ENCODE results near the gene PPP2R5C. TPM values are rescaled to one million over a fixed set of nuclear protein-coding genes. Genes with fewer than 3 reads are reported as not detected.
A peak's percentile ranks its signal among the peaks of the same experiment; 100 is the strongest.

The PPP2R5C gene
- total RNA-seq, 1 experiment from 2014 or later, result 89.9 TPM

DNA sequence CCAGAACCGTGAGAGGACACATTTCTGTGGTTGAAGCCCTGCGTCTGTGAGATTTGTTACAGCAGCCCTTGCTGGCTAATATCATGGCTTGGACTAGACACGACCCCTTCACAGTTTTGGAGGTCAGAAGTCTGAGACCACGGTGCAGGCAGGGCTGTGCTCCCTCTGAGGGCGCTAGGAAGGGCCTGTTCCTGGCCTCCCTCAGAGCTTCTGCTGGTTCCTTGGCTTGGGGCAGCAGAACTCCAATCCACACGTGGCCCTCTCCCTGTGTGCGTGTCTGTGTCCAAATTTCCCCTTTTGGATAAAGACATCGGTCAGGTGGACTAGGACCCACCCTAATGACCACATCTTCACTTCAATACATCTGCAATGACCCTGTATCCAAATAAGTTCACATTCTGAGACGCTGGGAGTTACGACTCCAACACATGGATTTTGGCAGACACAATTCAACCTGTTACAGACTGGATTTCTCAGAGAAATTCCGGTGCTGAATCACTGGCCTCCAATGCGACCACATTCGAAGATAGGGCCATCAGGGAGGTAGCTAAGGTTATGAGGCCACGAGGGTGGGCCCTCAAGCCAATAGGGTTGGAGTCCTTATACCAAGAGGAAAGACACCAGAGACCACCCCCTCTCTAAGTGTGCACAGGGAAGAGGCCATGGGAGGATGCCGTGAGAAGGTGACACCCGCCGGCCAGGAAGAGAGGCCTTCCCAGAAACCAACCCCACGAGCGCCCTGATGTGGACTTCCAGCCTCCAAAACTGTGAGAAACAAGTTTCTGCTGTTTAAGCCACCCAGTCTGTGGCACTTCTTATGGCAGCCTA, 43.6 kb upstream of the PPP2R5C start:
- H3K27ac Mint-ChIP-seq, result no peak overlapping the region
- ChIA-PET POLR2A (no interaction called here), CTCF (interaction anchor here (0.7 to 3.9 kb wide), 2 partner anchors 10 to 143 kb away, joined by 3 to 21 read pairs; no protein-coding TSS in a partner anchor)
- no peak for ATAC-seq
- H3K4me1 Mint-ChIP-seq, result peaks cover 27% of the 10 kb centered on the region
- TF ChIP-seq SMAD3 (CRISPR knock-in tag; IDR thresholded peaks at IDR 0.05; ENCODE audit: borderline replicate concordance) (no peak), KAT7 (CRISPR knock-in tag; IDR thresholded peaks at IDR 0.05; ENCODE audit: borderline replicate concordance) (no peak), NFE2L1 (CRISPR knock-in tag; IDR thresholded peaks at IDR 0.05) (no peak), NFYB (CRISPR knock-in tag; conservative IDR thresholded peaks at IDR 0.05; ENCODE audit: low read depth) (no peak), MXD4 (CRISPR knock-in tag; IDR thresholded peaks at IDR 0.05; ENCODE audit: borderline replicate concordance) (no peak), E2F5 (CRISPR knock-in tag; IDR thresholded peaks at IDR 0.05) (no peak), NFATC4 (CRISPR knock-in tag; IDR thresholded peaks at IDR 0.05) (no peak), HMGA2 (CRISPR knock-in tag; IDR thresholded peaks at IDR 0.05) (no peak), ATF1 (CRISPR knock-in tag; IDR thresholded peaks at IDR 0.05) (no peak), GRHL2 (CRISPR knock-in tag; IDR thresholded peaks at IDR 0.05; ENCODE audit: insufficient replicate concordance, severe bottlenecking) (no peak), ZBTB21 (CRISPR knock-in tag; IDR thresholded peaks at IDR 0.05; ENCODE audit: borderline replicate concordance) (no peak), ZNF396 (CRISPR knock-in tag; IDR thresholded peaks at IDR 0.05; ENCODE audit: borderline replicate concordance) (no peak), RORB (CRISPR knock-in tag; IDR thresholded peaks at IDR 0.05) (no peak), ELF4 (CRISPR knock-in tag; IDR thresholded peaks at IDR 0.05; ENCODE audit: low read depth) (no peak), IRF2 (CRISPR knock-in tag; IDR thresholded peaks at IDR 0.05; ENCODE audit: borderline replicate concordance, low read depth) (no peak), ZNF138 (CRISPR knock-in tag; conservative IDR thresholded peaks at IDR 0.05) (no peak), ZNF423 (CRISPR knock-in tag; IDR thresholded peaks at IDR 0.05) (no peak), ZNF263 (CRISPR knock-in tag; IDR thresholded peaks at IDR 0.05; ENCODE audit: low read depth) (no peak)
- TF ChIP-seq, protein P1, sequence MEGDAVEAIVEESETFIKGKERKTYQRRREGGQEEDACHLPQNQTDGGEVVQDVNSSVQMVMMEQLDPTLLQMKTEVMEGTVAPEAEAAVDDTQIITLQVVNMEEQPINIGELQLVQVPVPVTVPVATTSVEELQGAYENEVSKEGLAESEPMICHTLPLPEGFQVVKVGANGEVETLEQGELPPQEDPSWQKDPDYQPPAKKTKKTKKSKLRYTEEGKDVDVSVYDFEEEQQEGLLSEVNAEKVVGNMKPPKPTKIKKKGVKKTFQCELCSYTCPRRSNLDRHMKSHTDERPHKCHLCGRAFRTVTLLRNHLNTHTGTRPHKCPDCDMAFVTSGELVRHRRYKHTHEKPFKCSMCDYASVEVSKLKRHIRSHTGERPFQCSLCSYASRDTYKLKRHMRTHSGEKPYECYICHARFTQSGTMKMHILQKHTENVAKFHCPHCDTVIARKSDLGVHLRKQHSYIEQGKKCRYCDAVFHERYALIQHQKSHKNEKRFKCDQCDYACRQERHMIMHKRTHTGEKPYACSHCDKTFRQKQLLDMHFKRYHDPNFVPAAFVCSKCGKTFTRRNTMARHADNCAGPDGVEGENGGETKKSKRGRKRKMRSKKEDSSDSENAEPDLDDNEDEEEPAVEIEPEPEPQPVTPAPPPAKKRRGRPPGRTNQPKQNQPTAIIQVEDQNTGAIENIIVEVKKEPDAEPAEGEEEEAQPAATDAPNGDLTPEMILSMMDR (IDR thresholded peaks at IDR 0.05), result no peak
- no peak overlapping the region for H3K4me3 Mint-ChIP-seq
- peaks cover 14% of the 10 kb centered on the region for H3K9me3 Mint-ChIP-seq
- no peak for DNase-seq (ENCODE audit: low spot score)
- peaks cover 5% of the 10 kb centered on the region; the same call in 1 of the 2 replicates for H3K27me3 Mint-ChIP-seq (ENCODE audit: low read depth)
- H3K36me3 Mint-ChIP-seq, result peaks cover under 1% of the 10 kb centered on the region; the same call in 1 of the 2 replicates

GRCh38 chr14:101719045-101719645, 42.4 kb upstream of the PPP2R5C start:
- Mint-ChIP-seq H3K4me1 (peaks cover 27% of the 10 kb centered on the region), H3K36me3 (peaks cover 3% of the 10 kb centered on the region; the same call in 1 of the 2 replicates), H3K27ac (peak overlapping the region; percentile 4; the same call in 1 of the 2 replicates), H3K27me3 (ENCODE audit: low read depth) (peaks cover under 1% of the 10 kb centered on the region; the same call in 1 of the 2 replicates), H3K4me3 (no peak overlapping the region), H3K9me3 (peaks cover 13% of the 10 kb centered on the region)
- ChIA-PET POLR2A (interaction anchor here (0.9 kb wide), 1 partner anchor 90 kb away, joined by 3 read pairs; no protein-coding TSS in a partner anchor), CTCF (interaction anchor here (0.5 to 3.9 kb wide), 11 partner anchors 9 to 235 kb away, joined by 3 to 24 read pairs (median 5); no protein-coding TSS in a partner anchor)
- no peak for DNase-seq (ENCODE audit: low spot score)
- no peak for TF ChIP-seq GRHL2 (CRISPR knock-in tag; IDR thresholded peaks at IDR 0.05; ENCODE audit: insufficient replicate concordance, severe bottlenecking)
- TF ChIP-seq MAX (CRISPR knock-in tag; IDR thresholded peaks at IDR 0.05), result no peak
- TF ChIP-seq, protein P2, sequence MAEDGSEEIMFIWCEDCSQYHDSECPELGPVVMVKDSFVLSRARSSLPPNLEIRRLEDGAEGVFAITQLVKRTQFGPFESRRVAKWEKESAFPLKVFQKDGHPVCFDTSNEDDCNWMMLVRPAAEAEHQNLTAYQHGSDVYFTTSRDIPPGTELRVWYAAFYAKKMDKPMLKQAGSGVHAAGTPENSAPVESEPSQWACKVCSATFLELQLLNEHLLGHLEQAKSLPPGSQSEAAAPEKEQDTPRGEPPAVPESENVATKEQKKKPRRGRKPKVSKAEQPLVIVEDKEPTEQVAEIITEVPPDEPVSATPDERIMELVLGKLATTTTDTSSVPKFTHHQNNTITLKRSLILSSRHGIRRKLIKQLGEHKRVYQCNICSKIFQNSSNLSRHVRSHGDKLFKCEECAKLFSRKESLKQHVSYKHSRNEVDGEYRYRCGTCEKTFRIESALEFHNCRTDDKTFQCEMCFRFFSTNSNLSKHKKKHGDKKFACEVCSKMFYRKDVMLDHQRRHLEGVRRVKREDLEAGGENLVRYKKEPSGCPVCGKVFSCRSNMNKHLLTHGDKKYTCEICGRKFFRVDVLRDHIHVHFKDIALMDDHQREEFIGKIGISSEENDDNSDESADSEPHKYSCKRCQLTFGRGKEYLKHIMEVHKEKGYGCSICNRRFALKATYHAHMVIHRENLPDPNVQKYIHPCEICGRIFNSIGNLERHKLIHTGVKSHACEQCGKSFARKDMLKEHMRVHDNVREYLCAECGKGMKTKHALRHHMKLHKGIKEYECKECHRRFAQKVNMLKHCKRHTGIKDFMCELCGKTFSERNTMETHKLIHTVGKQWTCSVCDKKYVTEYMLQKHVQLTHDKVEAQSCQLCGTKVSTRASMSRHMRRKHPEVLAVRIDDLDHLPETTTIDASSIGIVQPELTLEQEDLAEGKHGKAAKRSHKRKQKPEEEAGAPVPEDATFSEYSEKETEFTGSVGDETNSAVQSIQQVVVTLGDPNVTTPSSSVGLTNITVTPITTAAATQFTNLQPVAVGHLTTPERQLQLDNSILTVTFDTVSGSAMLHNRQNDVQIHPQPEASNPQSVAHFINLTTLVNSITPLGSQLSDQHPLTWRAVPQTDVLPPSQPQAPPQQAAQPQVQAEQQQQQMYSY (CRISPR knock-in tag; IDR thresholded peaks at IDR 0.05), result no peak
- TF ChIP-seq ZNF671 (CRISPR knock-in tag; IDR thresholded peaks at IDR 0.05), result no peak
- TF ChIP-seq ZNF138 (CRISPR knock-in tag; conservative IDR thresholded peaks at IDR 0.05), result no peak
- TF ChIP-seq IRF1 (CRISPR knock-in tag; IDR thresholded peaks at IDR 0.05), result no peak
- TF ChIP-seq CREB1 (CRISPR knock-in tag; IDR thresholded peaks at IDR 0.05), result no peak
- no peak for TF ChIP-seq TEAD1 (CRISPR knock-in tag; IDR thresholded peaks at IDR 0.05)
- TF ChIP-seq GABPB1 (CRISPR knock-in tag; IDR thresholded peaks at IDR 0.05), result no peak
- TF ChIP-seq NR1H2 (CRISPR knock-in tag; IDR thresholded peaks at IDR 0.05), result no peak
- ATAC-seq, result no peak

All from WTC11 (cell line).